Vagina (tissue), 2 donors: Measurements from ENCODE around the gene TSPAN4.

Experiments
- CTCF ChIP-seq, 3 experiments: fragments of 450-650 bp in 2 of 3; fragments of 200-600 bp in 1 of 3; sonication (generic) in 1 of 3; IDR thresholded peaks; one replicate each; pipeline ENCODE4 v1.5.1; 2017 to 2019; ENCODE audit warnings: antibody characterized with exemption in 3 of 3, mild to moderate bottlenecking in 2 of 3, moderate library complexity in 2 of 3
- POLR2A ChIP-seq, 2 donors: fragments of 450-650 bp; IDR thresholded peaks; one replicate each; pipeline ENCODE4 v1.6.1; 2017; ENCODE audit warnings: antibody characterized with exemption in 2 of 2, mild to moderate bottlenecking in 2 of 2, moderate library complexity in 2 of 2

- TF ChIP-seq CTCF (IDR thresholded peaks at IDR 0.05): no peak
- TF ChIP-seq POLR2A (IDR thresholded peaks at IDR 0.05): no peak
These were observed 42.2 kb upstream of the TSPAN4 start for GRCh38 chr11:800473-800872.
